K562 (cell line): ENCODE results near the gene ADGRL3. TPM values are rescaled to one million over a fixed set of nuclear protein-coding genes. Genes with fewer than 3 reads are reported as not detected.

ENCODE experiments used
- BRCA1 ChIP-seq, 2 experiments: fragments of 450-650 bp in 1 of 2; sonication (generic) in 1 of 2; formaldehyde crosslinking in 1 of 2; IDR thresholded peaks; 2 replicates each; pipeline versions ENCODE4 v1.5.0 to v1.6.1; 2017 to 2020; ENCODE audit warnings: mild to moderate bottlenecking in 1 of 2, missing genetic modification reagents in 1 of 2
- CHD2 ChIP-seq: IDR thresholded peaks from 2 replicates; pipeline ENCODE4 v1.6.1; 2011; ENCODE audit warnings: low read depth, low read length
- DIDO1 ChIP-seq: fragments of 450-650 bp; IDR thresholded peaks from 2 replicates; pipeline ENCODE4 v1.6.1; 2016; ENCODE audit warnings: low read depth, missing biosample characterization, missing genetic modification characterization
- EWSR1 ChIP-seq: fragments of 450-650 bp; IDR thresholded peaks from 2 replicates; pipeline ENCODE4 v1.6.1; 2018; ENCODE audit warnings: borderline replicate concordance, mild to moderate bottlenecking, low read depth, moderate library complexity; ENCODE audit not compliant: partially characterized antibody
- FOXA1 ChIP-seq: fragments of 450-650 bp; IDR thresholded peaks from 2 replicates; pipeline ENCODE4 v1.6.1; 2016; ENCODE audit warnings: mild to moderate bottlenecking, borderline replicate concordance
- GMEB1 ChIP-seq: fragments of 250-450 bp; sonication (Bioruptor Pico); IDR thresholded peaks from 2 replicates; pipeline ENCODE4 v1.4.0; 2020; ENCODE audit warnings: mild to moderate bottlenecking
- HMGN3 ChIP-seq: IDR thresholded peaks from 2 replicates; pipeline ENCODE4 v1.6.1; 2011; ENCODE audit warnings: borderline replicate concordance, low read depth, mild to moderate bottlenecking, mixed read lengths, low read length; ENCODE audit not compliant: insufficient read length; ENCODE audit errors: extremely low read depth
- NFATC3 ChIP-seq: fragments of 450-650 bp; IDR thresholded peaks from 2 replicates; pipeline ENCODE4 v1.6.1; 2017; ENCODE audit warnings: mild to moderate bottlenecking
- POLR2G ChIP-seq: fragments of 200-400 bp; formaldehyde crosslinking; IDR thresholded peaks from 2 replicates; pipeline ENCODE4 v1.6.1; 2017; ENCODE audit warnings: low read depth, mild to moderate bottlenecking, antibody characterized with exemption, low read length, moderate library complexity
- TEAD4 ChIP-seq, 2 experiments: sonication (generic) in 1 of 2; formaldehyde crosslinking in 1 of 2; IDR thresholded peaks; 2 replicates each; pipeline versions ENCODE4 v1.6.1 to v1.8.0; 2012 to 2022; ENCODE audit warnings: borderline replicate concordance in 1 of 2, inconsistent platforms in 1 of 2, low read length in 1 of 2, mild to moderate bottlenecking in 1 of 2, missing genetic modification reagents in 1 of 2
- ZNF134 ChIP-seq: fragments of 250-450 bp; sonication (Bioruptor Pico); conservative IDR thresholded peaks from 2 replicates; pipeline ENCODE4 v1.4.0; 2020
- ZNF551 ChIP-seq: fragments of 250-450 bp; sonication (Bioruptor Pico); IDR thresholded peaks from 2 replicates; pipeline ENCODE4 v1.5.0; 2021; ENCODE audit warnings: mild to moderate bottlenecking, moderate library complexity
- polyA plus RNA-seq, 8 experiments: library from polyadenylated mRNA; depleted of rRNA in 4 of 8; stranded (reverse) in 5 of 8; unstranded in 3 of 8; fragments of >200 nt; fragmentation: Nextera tagmentation in 2 of 8; fragmentation: Illumina TruSeq in 1 of 8; extraction: Ambion mirVana in 2 of 8; extraction: Trizol in 1 of 8; gene quantifications; 2 replicates each; pipeline versions ENCODE4 v1.2.1 to v1.2.3, GENCODE V29; 2011 to 2014; ENCODE audit warnings: inconsistent platforms in 1 of 8, missing spikeins in 1 of 8
- total RNA-seq, 7 experiments: library from RNA; depleted of rRNA in 6 of 7; stranded (reverse); fragments of >200 nt in 6 of 7; fragmentation: Illumina TruSeq in 2 of 7; extraction: Trizol in 2 of 7; gene quantifications; 2 replicates each; pipeline versions ENCODE4 v1.2.1 to v1.2.3, GENCODE V29; 2011 to 2021; ENCODE audit warnings: low replicate concordance in 1 of 7

Gene ADGRL3
- total and polyA plus RNA-seq, 9 of the 15 experiments (the other 6 are each of a cell fraction or from before 2014, with no cell fraction given) = 0.03 to 0.14 (median 0.04) TPM; not detected in 2

GRCh38 chr4:61514991-61515390, 314.9 kb downstream of the ADGRL3 start (continued):
- TF ChIP-seq TEAD4 (IDR thresholded peaks at IDR 0.05; ENCODE audit: low read length) = no peak
- TF ChIP-seq TEAD4 (CRISPR knock-in tag; IDR thresholded peaks at IDR 0.05; ENCODE audit: borderline replicate concordance) = no peak
- TF ChIP-seq NFATC3 = no peak
- no peak for TF ChIP-seq GMEB1 (CRISPR knock-in tag)
- TF ChIP-seq FOXA1 = no peak
- no peak for TF ChIP-seq HMGN3
- TF ChIP-seq CHD2 = no peak
- no peak for TF ChIP-seq DIDO1 (tag)
- no peak for TF ChIP-seq EWSR1
- no peak for TF ChIP-seq ZNF134 (CRISPR knock-in tag)
- no peak for TF ChIP-seq ZNF551 (CRISPR knock-in tag)
- TF ChIP-seq BRCA1 (IDR thresholded peaks at IDR 0.05) = no peak
- no peak for TF ChIP-seq BRCA1 (CRISPR knock-in tag; IDR thresholded peaks at IDR 0.05)
- TF ChIP-seq POLR2G = no peak
